OCI-LY3 (cell line): ENCODE measurements around the gene CDCA3.

ENCODE experiments used
- H2AFZ ChIP-seq: fragments of 200-600, 300-600 bp; shearing (Covaris generic); 2 replicates; pipeline ENCODE4 v1.6.0; 2014; ENCODE audit warnings: antibody characterized with exemption, low read depth, low read length
- H3K27ac ChIP-seq: fragments of 200-600, 300-600 bp; sonication (generic); 2 replicates; pipeline ENCODE4 v1.5.1; 2014; ENCODE audit warnings: mild to moderate bottlenecking, low read length, moderate library complexity, mixed read lengths
- H3K27me3 ChIP-seq: fragments of 200-600, 300-600 bp; sonication (generic); 2 replicates; pipeline ENCODE4 v1.6.1; 2014; ENCODE audit warnings: low read depth, low read length, mixed read lengths
- H3K36me3 ChIP-seq: fragments of 200-600, 300-600 bp; sonication (generic); replicated peaks from 2 replicates; pipeline ENCODE3; 2014; ENCODE audit warnings: low read depth, low read length, mixed read lengths
- H3K4me1 ChIP-seq: fragments of 300-600, 200-600 bp; sonication (generic); 2 replicates; pipeline ENCODE4 v1.6.1; 2014; ENCODE audit warnings: low read length, mixed read lengths
- H3K4me2 ChIP-seq: fragments of 200-600, 300-600 bp; sonication (generic); 2 replicates; pipeline ENCODE4 v1.6.1; 2014; ENCODE audit warnings: low read length, mixed read lengths
- H3K4me3 ChIP-seq: fragments of 300-600, 200-600 bp; sonication (generic); 2 replicates; pipeline ENCODE4 v1.5.1; 2014; ENCODE audit warnings: antibody characterized with exemption, mild to moderate bottlenecking, low read length, moderate library complexity
- H3K79me2 ChIP-seq: fragments of 300-600, 200-600 bp; shearing (Covaris generic); 2 replicates; pipeline ENCODE4 v1.6.1; 2014; ENCODE audit warnings: mild to moderate bottlenecking, low read length, mixed read lengths
- H3K9ac ChIP-seq: fragments of 300-600, 200-600 bp; shearing (Covaris generic); 2 replicates; pipeline ENCODE4 v1.6.0; 2014; ENCODE audit warnings: mild to moderate bottlenecking, low read length, moderate library complexity
- H3K9me3 ChIP-seq: fragments of 200-600, 300-600 bp; shearing (Covaris generic); 2 replicates; pipeline ENCODE4 v1.6.1; 2014; ENCODE audit warnings: low read length, mixed read lengths; ENCODE audit not compliant: insufficient read depth
- H4K20me1 ChIP-seq: fragments of 200-600, 300-600 bp; sonication (generic); 2 replicates; pipeline ENCODE4 v1.6.1; 2016; ENCODE audit warnings: low read length, mixed read lengths; ENCODE audit not compliant: insufficient read depth
- EZH2phosphoT487 ChIP-seq: fragments of 200-600 bp; shearing (Covaris generic); IDR thresholded peaks from 2 replicates; pipeline ENCODE4 v1.6.1; 2018; ENCODE audit warnings: antibody characterized with exemption, mixed run types, low read depth
- TF ChIP-seq, protein P1 (sequence below): fragments of 200-600, 300-600 bp; sonication (generic); IDR thresholded peaks from 2 replicates; pipeline ENCODE4 v1.5.1; 2014; ENCODE audit warnings: antibody characterized with exemption, low read length, low read depth

CDCA3 gene

DNA sequence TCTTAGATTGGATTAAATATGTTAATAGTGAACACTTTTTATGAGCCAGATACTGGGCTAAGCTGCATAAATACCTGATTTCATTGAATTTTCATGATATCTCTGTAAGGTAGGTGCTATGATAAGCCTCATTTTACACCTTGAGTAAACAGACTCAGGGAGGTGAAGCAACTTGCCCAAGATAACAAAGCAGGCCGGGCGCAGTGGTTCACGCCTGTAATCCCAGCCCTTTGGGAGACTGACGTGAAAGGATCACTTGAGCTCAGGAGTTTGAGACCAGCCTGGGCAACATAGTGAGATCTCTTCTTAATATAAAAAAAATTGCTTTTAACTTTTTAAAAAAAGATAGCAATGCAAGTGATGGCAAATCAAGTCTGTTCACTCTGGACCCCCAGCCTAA, 9.0 kb downstream of the CDCA3 start:
- Histone ChIP-seq H3K4me3 (no peak overlapping the region), H2AFZ (no peak overlapping the region)

DNA sequence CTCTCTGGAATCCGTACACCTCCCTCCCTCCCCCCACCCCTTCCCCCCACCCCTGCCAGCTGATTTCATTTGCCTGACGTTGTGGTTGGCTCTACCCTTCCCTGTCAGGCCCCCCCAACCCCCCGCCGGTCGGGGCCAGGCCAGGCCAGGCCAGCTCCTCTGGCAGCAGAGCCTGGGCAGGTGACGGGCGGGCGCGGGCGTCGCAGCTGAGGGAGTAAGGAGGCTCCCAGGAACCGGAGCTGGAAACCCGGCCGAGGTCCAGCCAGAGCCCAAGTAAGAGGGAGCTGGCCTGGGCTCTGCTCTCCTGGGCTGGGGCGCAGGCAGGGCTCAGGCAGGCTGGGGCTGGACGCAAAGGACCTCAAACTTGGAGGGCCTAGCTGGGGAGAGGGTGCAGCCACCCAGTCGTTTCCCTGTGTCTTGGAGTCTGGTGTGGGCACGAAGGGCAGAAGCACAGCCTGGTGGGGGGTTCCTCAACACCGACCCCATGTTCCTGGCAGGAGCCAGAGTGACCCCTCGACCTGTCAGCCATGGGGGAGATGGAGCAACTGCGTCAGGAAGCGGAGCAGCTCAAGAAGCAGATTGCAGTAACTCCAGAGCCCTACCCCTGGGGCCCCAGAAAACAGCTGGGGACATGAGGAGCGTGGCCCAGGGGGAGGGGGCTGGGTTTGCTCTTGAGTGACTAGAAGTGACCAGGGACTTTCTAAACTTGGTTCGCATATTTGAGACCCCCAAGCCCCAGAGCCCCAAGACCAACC, 10.1 kb downstream of the CDCA3 start, which contains the start of gene GNB3:
Gene GNB3, plus strand, starts transcription at position 165 of the 755 bp plus-strand sequence. Its CDS starts 363 bp downstream, at position 528.
- H3K4me3 ChIP-seq = peak within 1 kb of the TSS; percentile 63
- H4K20me1 ChIP-seq = no peaks in the 10 kb centered on the region
- H3K9me3 ChIP-seq = no peaks in the 10 kb centered on the region
- peaks cover 13% of the 10 kb centered on the region for H3K36me3 ChIP-seq
- peaks cover 43% of the 10 kb centered on the region for H3K4me1 ChIP-seq
- peak within 1 kb of the TSS; percentile 70 for H3K9ac ChIP-seq
- TF ChIP-seq EZH2phosphoT487 = no peak
- TF ChIP-seq, protein P1, sequence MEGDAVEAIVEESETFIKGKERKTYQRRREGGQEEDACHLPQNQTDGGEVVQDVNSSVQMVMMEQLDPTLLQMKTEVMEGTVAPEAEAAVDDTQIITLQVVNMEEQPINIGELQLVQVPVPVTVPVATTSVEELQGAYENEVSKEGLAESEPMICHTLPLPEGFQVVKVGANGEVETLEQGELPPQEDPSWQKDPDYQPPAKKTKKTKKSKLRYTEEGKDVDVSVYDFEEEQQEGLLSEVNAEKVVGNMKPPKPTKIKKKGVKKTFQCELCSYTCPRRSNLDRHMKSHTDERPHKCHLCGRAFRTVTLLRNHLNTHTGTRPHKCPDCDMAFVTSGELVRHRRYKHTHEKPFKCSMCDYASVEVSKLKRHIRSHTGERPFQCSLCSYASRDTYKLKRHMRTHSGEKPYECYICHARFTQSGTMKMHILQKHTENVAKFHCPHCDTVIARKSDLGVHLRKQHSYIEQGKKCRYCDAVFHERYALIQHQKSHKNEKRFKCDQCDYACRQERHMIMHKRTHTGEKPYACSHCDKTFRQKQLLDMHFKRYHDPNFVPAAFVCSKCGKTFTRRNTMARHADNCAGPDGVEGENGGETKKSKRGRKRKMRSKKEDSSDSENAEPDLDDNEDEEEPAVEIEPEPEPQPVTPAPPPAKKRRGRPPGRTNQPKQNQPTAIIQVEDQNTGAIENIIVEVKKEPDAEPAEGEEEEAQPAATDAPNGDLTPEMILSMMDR = no peak
- peak within 1 kb of the TSS; percentile 91 for H3K27ac ChIP-seq
- H3K27me3 ChIP-seq = no peaks in the 10 kb centered on the region
- H3K4me2 ChIP-seq = peak within 1 kb of the TSS; percentile 85
- H3K79me2 ChIP-seq = no peaks in the 10 kb centered on the region
- no peak within 1 kb of the TSS for H2AFZ ChIP-seq

More for the DNA sequence above, 9.0 kb downstream of the CDCA3 start:
- Histone ChIP-seq H3K79me2 (no peaks in the 10 kb centered on the region), H3K27ac (no peak overlapping the region), H3K36me3 (peaks cover 21% of the 10 kb centered on the region), H3K9ac (no peak overlapping the region), H3K4me1 (peaks cover 40% of the 10 kb centered on the region), H3K4me2 (no peak overlapping the region), H3K9me3 (no peaks in the 10 kb centered on the region), H3K27me3 (no peaks in the 10 kb centered on the region), H4K20me1 (no peaks in the 10 kb centered on the region)
- TF ChIP-seq EZH2phosphoT487 = no peak
- TF ChIP-seq, protein P1 = no peak

DNA sequence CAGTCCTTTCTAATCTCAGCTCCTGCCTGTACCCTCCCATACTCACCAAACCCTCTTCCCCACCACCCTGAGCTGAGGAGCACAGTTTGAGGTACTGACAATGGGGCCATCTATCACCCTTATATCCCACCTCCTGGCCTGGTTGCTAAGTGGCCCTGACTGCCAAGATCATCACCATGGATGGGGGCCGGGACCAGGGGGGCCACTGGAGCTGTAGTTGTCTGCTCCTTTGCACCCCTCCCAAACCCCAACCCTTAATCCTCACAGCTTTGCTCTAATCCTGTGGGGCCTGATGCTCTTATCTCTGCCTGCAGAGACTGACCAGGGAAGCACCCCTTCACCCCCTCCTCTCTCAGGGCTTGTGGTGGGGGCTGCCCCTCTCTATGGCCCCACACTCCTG, 10.8 kb downstream of the CDCA3 start:
- Histone ChIP-seq H3K36me3 (peaks cover 11% of the 10 kb centered on the region), H3K4me2 (peak overlapping the region; percentile 85), H3K9me3 (no peaks in the 10 kb centered on the region), H3K9ac (peak overlapping the region; percentile 70), H4K20me1 (no peaks in the 10 kb centered on the region), H3K4me3 (peak overlapping the region; percentile 63), H3K27ac (peak overlapping the region; percentile 91), H2AFZ (no peak overlapping the region), H3K4me1 (peaks cover 45% of the 10 kb centered on the region), H3K27me3 (no peaks in the 10 kb centered on the region), H3K79me2 (no peaks in the 10 kb centered on the region)
- no peak for TF ChIP-seq EZH2phosphoT487
- TF ChIP-seq, protein P1 = no peak

DNA sequence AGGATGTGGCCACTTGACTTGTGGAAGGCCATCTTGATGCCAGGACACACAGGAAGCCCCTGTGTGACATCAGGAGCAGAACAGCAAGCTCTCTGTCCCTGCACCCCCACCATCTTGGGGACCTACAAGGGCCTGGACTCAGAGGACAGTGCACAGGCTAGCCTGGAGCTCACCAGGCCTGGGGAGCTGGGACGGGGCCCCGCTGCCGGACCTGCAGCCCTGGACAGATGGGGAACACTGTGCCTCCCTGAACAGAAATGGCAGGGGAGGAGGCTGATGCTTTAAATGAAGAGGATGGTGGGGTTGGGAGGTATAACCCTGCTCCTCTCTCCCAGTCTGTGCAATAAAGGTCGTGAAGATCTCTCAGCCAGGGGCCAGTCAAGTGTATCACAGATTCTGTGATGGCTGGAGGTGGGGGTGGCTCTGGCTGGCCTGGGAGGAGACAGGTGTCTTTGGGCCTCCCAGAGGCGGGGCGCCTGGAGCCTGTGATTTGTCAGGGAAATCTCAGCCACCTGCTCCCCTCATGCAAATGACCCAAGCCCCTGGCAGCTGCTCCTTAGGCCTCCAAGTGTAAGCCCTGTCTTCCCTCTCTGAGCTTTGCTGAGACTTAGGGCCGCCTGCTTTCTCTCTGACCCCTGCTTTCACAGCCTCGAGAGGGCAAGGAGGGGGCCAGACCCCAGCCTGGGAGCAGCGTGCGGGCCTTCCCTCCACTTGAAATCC, 11.4 kb downstream of the CDCA3 start:
- Histone ChIP-seq H3K4me1 (peaks cover 45% of the 10 kb centered on the region), H3K4me3 (peak overlapping the region; percentile 63), H3K27me3 (no peaks in the 10 kb centered on the region), H3K79me2 (no peaks in the 10 kb centered on the region), H3K36me3 (peaks cover 4% of the 10 kb centered on the region), H3K9me3 (no peaks in the 10 kb centered on the region), H4K20me1 (no peaks in the 10 kb centered on the region), H2AFZ (no peak overlapping the region), H3K27ac (peak overlapping the region; percentile 91), H3K4me2 (peak overlapping the region; percentile 85), H3K9ac (peak overlapping the region; percentile 70)
- TF ChIP-seq EZH2phosphoT487 = no peak
- TF ChIP-seq, protein P1 = no peak
